HG03095 (cell line): Measurements from ENCODE around the gene PNMT.

Source experiments
- ATAC-seq: cut with Tn5 transposase; IDR thresholded peaks from one replicate; pipeline ENCODE4 v1.9.1; 2021; ENCODE audit warnings: moderate library complexity; ENCODE audit not compliant: unreplicated experiment

PNMT gene

GRCh38 chr17:39652587-39653315 lies 15.5 kb upstream of the PNMT start:
- no peak for ATAC-seq

DNA sequence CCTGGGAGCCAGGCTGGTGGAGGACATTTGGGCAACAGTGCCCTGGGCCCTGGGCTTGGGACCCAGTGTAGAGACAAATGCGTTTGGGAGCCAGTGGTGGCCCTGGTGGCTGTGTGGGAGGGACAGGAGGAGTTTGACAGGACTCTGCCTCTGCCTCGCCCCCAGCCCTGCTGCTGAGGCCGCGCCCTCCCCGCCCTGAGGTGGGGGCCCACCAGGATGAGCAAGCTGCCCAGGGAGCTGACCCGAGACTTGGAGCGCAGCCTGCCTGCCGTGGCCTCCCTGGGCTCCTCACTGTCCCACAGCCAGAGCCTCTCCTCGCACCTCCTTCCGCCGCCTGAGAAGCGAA lies 15.0 kb upstream of the PNMT start:
- no peak for ATAC-seq

- no peak for ATAC-seq
Measured at GRCh38 chr17:39653662-39654331, 14.5 kb upstream of the PNMT start.

DNA sequence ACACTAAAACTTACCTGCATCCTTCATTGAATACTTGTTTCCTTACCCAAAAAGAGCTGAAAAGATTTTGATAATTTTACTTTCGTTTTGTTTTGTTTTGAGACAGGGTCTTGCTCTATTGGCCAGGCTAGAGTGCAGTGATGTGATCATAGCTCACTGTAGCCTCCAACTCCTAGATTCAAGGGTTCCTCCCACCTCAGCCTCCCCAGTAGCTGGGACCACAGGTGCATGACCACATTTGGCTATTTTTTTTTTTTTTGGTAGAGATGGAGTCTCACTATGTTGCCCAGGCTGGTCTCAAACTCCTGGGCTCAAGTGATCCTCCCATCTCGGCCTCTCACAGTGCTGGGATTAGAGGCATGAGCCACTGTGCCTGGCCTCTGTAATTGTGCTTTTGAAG lies 13.1 kb upstream of the PNMT start:
- ATAC-seq, result no peak

- ATAC-seq, result no peak
Measured at GRCh38 chr17:39658346-39658745, 9.9 kb upstream of the PNMT start.

DNA sequence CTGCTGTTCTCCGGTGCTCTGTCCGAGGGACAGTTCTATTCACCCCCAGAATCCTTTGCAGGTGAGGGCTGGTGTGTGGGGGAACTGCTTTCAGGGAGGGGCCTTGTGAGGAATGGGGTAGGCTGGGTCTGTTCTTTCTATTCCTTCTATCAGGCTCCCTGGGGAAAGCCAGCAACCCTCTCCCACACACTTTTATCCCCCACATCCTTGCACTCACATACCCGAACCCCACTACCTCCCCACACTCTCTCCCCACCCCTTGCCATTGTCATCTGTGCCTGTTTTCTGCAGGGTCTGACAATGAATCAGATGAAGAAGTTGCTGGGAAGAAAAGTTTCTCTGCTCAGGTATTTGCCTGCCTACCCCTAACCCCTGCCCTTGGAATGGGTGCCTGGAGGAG lies 9.5 kb upstream of the PNMT start:
- no peak for ATAC-seq

DNA sequence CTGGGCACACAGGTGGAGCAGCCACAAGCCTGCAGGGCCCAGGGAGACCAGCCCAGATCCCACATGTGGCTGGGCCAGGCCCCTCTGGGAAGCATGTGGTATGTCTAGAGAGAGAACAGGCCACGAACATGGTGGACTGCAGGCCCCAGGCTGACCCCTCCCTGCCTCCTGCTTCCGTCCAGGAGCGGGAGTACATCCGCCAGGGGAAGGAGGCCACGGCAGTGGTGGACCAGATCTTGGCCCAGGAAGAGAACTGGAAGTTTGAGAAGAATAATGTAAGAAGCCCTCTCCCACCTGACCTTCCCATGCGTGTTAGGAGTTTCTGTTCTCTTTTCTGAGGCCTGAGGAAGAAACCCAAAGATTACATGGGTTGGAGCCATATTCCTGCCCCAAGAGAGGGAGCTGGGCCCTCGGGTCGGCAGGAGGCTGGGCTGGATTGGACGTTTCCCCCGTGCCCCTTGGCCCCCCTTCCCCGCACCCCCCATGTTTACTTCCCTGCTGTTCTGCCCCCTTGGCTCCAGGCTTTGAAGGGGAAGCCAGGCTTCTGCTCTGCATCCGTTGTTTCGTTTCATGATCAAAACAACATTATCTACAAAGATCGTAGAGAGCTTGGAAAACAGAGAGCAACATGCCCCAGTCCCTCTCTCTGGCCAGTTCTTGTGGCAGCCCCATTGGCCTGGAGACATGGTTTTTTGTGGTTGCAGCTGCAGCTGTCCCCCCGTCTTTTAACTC lies 8.8 kb upstream of the PNMT start:
- no peak for ATAC-seq

DNA sequence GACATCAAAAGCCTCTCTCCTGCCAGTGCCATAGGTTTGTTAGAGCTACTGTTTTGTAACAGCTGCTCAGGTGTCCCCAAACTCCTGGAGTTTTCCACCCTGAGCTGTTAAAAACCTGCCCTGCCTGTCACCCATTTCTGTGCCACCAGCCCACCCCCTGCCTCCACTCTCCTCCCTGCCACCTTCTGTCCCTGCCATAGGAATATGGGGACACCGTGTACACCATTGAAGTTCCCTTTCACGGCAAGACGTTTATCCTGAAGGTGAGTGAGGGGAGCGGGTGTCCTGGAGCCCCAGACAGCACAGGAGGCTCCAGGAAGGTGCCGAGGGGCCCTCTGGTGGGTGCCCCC lies 8.3 kb upstream of the PNMT start:
- ATAC-seq, result no peak

GRCh38 chr17:39660397-39661385 lies 7.6 kb upstream of the PNMT start:
- ATAC-seq, result no peak

DNA sequence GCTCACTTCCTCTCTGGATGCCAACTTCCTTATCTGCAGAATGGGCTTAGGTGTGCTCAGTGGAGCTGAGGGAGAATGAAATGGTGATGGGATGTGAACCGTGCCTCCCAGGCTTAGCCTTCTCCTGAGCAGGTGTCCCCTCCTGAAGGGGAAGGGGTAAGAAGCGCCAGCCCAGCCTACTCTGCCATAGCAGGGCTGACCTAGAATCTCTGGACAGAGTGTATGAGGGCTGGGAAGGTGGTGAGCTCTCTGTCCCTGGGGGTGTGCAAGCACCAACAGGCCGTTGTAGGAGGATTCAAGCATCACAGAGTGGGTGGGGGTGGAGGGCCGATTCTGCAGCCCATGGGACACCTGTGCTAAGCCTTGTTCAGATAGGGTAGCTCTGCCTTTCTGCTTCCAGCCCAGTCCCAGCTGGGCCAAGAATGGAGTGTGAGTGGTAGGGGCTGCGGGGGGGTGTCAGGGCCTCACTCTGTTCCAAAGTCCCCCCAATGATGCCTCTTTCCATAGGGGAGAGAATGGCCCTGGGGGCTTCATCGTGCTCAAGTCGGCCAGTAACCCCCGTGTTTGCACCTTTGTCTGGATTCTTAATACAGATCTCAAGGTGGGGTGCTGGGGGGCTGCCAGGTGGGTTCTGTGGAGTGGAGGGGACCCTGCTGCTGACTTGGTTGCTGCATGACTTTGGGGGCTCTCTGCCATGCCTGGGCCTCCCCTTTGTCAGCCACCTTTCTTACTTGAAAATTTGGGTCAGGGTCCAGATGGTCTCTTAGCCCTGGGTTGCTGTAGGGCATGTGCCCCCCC lies 6.3 kb upstream of the PNMT start:
- ATAC-seq, result no peak

DNA sequence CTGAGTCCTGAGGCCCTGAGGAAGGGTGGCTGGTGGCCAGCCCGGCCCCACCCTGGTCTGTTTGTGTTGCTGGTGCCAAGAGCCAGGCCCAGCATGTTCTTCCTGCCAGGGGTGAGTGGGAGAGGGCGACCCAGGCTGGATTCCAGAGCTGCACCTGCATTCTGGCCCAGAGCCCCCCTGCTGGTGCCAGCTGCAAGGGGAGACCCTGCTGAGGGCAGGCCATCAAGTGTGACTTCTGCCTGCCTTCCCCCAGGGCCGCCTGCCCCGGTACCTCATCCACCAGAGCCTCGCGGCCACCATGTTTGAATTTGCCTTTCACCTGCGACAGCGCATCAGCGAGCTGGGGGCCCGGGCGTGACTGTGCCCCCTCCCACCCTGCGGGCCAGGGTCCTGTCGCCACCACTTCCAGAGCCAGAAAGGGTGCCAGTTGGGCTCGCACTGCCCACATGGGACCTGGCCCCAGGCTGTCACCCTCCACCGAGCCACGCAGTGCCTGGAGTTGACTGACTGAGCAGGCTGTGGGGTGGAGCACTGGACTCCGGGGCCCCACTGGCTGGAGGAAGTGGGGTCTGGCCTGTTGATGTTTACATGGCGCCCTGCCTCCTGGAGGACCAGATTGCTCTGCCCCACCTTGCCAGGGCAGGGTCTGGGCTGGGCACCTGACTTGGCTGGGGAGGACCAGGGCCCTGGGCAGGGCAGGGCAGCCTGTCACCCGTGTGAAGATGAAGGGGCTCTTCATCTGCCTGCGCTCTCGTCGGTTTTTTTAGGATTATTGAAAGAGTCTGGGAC lies 5.5 kb upstream of the PNMT start:
- no peak for ATAC-seq

- no peak for ATAC-seq
Measured at GRCh38 chr17:39663340-39663687, 4.9 kb upstream of the PNMT start.

DNA sequence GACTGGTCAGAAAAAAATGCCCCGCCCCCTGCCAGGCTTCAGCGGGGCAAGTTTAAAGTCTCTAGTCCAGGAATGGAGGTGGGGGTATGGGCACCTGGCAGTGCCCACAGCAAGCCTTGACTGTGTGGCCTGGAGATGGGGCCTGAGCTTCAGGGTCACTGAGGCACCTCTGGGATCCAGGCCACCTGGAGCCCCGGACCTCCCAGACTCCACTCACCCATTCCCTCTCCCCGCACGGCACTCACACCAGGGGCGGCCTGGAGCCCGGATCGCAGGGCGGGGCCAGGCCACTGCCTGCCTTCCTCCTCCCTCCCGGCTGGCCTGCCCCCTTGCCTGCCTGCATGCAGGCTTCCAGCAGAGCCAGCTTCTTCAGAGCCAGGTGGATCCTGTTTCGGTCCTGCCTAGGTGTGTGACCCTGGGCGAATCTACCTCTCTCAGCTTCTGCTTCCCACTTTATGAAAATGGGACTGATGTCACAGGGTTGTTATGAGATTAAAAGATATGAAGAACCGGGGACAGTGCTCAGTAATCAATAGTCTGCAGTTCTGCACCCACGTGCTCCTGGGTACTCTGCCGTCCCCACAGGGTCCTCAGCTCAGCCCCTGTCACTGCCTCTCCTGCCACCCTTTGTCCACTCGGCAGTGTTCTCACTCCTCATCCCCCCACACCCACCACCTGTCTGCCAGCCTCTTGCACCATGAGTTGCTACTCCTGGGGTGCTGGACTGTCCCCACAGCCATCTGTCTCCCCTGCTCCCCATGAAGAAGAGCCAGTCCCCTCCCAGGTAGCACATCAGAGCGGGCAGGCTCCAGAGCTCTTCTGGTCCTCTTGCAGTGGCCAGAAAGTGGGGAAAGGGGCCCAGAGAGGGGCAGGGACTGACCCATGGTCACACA lies 4.3 kb upstream of the PNMT start:
- ATAC-seq, result no peak

GRCh38 chr17:39664581-39665561 lies 3.4 kb upstream of the PNMT start, which contains the start of gene TCAP:
Gene TCAP (plus strand): TSS chr17:39665349. CDS start chr17:39665360, 11 bp downstream.
- ATAC-seq, result no peak

DNA sequence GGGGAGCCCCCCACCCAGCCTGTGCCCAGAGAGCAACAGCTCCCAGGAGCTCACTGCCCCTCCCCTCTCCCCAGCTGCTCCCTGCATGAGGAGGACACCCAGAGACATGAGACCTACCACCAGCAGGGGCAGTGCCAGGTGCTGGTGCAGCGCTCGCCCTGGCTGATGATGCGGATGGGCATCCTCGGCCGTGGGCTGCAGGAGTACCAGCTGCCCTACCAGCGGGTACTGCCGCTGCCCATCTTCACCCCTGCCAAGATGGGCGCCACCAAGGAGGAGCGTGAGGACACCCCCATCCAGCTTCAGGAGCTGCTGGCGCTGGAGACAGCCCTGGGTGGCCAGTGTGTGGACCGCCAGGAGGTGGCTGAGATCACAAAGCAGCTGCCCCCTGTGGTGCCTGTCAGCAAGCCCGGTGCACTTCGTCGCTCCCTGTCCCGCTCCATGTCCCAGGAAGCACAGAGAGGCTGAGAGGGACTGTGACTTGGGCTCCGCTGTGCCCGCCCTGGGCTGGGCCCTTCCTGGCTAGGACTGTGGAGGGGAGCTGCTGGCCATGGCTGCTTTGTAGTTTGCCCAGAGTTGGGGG lies 2.5 kb upstream of the PNMT start:
- ATAC-seq, result no peak

DNA sequence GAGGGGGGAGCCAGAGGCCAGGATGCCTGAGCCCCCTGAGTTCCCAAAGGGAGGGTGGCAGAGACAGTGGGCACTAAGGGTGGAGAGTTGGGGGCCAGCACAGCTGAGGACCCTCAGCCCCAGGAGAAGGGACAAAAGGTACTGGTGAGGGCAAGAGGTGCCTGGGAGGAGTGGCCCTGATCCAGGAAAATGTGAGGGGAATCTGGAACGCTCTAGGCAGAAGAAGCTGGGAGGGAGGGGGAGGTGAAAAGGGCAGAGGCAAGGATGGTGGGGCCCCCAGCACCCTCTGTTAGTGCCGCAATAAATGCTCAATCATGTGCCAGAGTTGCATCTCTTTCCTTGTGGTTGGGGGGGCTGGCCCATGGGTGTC lies 2.0 kb upstream of the PNMT start:
- ATAC-seq, result no peak
